B cell (primary cell): Measurements from ENCODE around the gene VPS39.

Experiments
- CTCF ChIP-seq: fragments of 200-600 bp; IDR thresholded peaks from one replicate; pipeline ENCODE4 v1.8.0; 2022; ENCODE audit warnings: antibody characterized with exemption, mild to moderate bottlenecking
- EZH2 ChIP-seq: IDR thresholded peaks from 2 replicates; pipeline ENCODE4 v1.6.1; 2012; ENCODE audit warnings: borderline replicate concordance, low read depth, mild to moderate bottlenecking, moderate library complexity, low read length; ENCODE audit not compliant: insufficient read depth, poor library complexity, severe bottlenecking

GRCh38 chr15:42149493-42150218, 58.4 kb downstream of the VPS39 start:
- TF ChIP-seq CTCF, result no peak
- TF ChIP-seq EZH2, result no peak
